Nephron progenitor cell (in vitro differentiated cells): ENCODE results near the gene C2orf69.

Experiments
- DNase-seq: peaks from one replicate; pipeline ENCODE4 v3.0.0; 2021
- H3K27ac Mint-ChIP-seq: 2 replicates; pipeline ENCODE4 v1.8.0; 2021; ENCODE audit warnings: mild to moderate bottlenecking, moderate library complexity, mixed read lengths
- H3K27me3 Mint-ChIP-seq: 2 replicates; pipeline ENCODE4 v1.8.0; 2021; ENCODE audit warnings: mild to moderate bottlenecking, low read depth, mixed read lengths; ENCODE audit not compliant: poor library complexity
- H3K36me3 Mint-ChIP-seq: 2 replicates; pipeline ENCODE4 v1.8.0; 2021; ENCODE audit warnings: low read depth, mixed read lengths
- H3K4me1 Mint-ChIP-seq: 2 replicates; pipeline ENCODE4 v1.8.0; 2021; ENCODE audit warnings: mixed read lengths
- H3K4me3 Mint-ChIP-seq: 2 replicates; pipeline ENCODE4 v1.8.0; 2021; ENCODE audit warnings: mild to moderate bottlenecking, moderate library complexity, mixed read lengths
- H3K9me3 Mint-ChIP-seq: 2 replicates; pipeline ENCODE4 v1.8.0; 2021; ENCODE audit warnings: mild to moderate bottlenecking, moderate library complexity, mixed read lengths
- TF ChIP-seq, protein P1 (sequence below): fragments of 200-600 bp; sonication (generic); IDR thresholded peaks from 2 replicates; pipeline ENCODE4 v1.5.0; 2021; ENCODE audit warnings: antibody characterized with exemption

Gene C2orf69

DNA sequence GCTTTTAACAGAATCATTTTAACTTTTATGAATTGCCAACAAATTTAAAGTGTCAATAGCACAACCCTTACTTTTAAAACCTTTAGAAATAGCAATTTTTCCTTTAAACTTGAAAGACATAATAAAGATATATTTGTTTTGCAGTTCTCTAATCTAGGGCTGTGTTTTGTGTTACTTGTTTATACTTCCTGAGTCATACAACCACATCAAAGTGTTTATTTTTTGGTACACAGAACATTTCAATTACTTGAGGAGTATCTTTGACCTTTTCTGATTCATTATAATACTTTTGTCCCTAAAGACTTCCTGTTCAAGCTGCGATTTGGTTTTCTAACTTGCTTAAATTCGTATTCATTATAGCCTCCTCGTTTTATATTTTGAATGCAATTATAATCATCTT, 22.4 kb downstream of the C2orf69 start:
- H3K36me3 Mint-ChIP-seq, result peaks cover 59% of the 10 kb centered on the region
- no peak for DNase-seq

DNA sequence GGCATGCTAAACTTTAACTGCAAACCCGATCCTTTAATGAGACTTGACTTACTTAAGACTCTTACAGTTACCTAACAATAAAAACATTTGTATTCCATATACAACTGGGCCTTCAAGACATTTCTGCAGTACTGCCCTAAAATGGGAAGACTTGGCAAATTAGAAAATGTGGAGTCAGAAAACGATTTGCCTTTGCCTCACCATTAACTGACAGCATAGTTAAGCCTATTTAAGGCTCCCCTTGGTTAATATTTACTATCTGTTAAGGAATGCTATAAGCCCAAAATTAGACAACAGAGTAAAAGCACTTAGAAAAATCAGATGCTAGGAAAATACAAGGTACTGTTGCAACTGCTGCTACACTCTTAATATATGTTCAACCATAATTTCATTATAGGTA, 25.5 kb downstream of the C2orf69 start:
- no peak overlapping the region for H3K27ac Mint-ChIP-seq
- no peak for DNase-seq
- TF ChIP-seq, protein P1, sequence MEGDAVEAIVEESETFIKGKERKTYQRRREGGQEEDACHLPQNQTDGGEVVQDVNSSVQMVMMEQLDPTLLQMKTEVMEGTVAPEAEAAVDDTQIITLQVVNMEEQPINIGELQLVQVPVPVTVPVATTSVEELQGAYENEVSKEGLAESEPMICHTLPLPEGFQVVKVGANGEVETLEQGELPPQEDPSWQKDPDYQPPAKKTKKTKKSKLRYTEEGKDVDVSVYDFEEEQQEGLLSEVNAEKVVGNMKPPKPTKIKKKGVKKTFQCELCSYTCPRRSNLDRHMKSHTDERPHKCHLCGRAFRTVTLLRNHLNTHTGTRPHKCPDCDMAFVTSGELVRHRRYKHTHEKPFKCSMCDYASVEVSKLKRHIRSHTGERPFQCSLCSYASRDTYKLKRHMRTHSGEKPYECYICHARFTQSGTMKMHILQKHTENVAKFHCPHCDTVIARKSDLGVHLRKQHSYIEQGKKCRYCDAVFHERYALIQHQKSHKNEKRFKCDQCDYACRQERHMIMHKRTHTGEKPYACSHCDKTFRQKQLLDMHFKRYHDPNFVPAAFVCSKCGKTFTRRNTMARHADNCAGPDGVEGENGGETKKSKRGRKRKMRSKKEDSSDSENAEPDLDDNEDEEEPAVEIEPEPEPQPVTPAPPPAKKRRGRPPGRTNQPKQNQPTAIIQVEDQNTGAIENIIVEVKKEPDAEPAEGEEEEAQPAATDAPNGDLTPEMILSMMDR, result no peak
- H3K4me1 Mint-ChIP-seq, result no peaks in the 10 kb centered on the region
- H3K27me3 Mint-ChIP-seq, result no peaks in the 10 kb centered on the region
- no peaks in the 10 kb centered on the region for H3K9me3 Mint-ChIP-seq
- H3K36me3 Mint-ChIP-seq, result peaks cover 43% of the 10 kb centered on the region
- no peak overlapping the region for H3K4me3 Mint-ChIP-seq

More for the DNA sequence above, 22.4 kb downstream of the C2orf69 start:
- Mint-ChIP-seq H3K27ac (no peak overlapping the region), H3K27me3 (no peaks in the 10 kb centered on the region), H3K9me3 (no peaks in the 10 kb centered on the region), H3K4me1 (no peaks in the 10 kb centered on the region), H3K4me3 (no peak overlapping the region)
- TF ChIP-seq, protein P1, result no peak

DNA sequence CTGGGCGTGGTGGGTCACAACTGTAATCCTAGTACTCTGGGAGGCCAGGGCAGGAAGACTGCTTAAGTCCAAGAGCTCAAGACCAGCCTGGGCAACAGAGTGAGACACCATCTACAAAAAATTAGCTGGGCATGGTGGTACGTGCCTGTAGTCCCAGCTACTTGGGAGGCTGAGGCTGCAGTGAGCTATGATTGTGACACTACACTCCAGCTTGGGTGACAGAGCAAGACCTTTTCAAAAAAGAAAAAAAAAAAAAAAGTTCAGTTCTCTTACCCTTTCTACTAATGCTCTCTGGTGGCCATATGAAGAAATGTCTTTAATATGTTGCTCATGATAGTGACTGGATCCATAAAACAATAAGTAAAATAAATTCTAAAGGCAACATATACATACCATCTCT, 29.3 kb downstream of the C2orf69 start:
- Mint-ChIP-seq H3K4me1 (no peaks in the 10 kb centered on the region), H3K27ac (no peak overlapping the region), H3K4me3 (no peak overlapping the region), H3K27me3 (no peaks in the 10 kb centered on the region), H3K9me3 (no peaks in the 10 kb centered on the region), H3K36me3 (peaks cover 53% of the 10 kb centered on the region)
- TF ChIP-seq, protein P1, result no peak
- no peak for DNase-seq

DNA sequence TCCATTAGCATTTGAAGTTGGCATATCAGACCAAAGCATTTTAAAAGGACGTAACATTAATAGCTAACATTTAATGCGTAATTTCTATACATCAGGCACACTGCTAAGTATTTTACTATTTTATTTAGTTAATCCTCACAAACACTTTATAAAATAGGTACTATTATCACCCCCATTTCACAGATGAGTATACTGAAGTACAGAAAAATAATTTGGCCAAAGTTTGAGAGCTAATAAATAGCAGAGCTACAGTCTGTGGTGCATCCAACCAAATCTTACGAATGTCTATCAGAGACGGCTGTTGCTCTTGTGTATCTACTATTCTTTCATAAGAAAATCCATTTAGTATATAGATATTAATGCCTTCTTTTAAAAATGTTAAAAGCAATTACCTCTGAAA, 32.3 kb downstream of the C2orf69 start:
- TF ChIP-seq, protein P1, result no peak
- H3K36me3 Mint-ChIP-seq, result peaks cover 45% of the 10 kb centered on the region

DNA sequence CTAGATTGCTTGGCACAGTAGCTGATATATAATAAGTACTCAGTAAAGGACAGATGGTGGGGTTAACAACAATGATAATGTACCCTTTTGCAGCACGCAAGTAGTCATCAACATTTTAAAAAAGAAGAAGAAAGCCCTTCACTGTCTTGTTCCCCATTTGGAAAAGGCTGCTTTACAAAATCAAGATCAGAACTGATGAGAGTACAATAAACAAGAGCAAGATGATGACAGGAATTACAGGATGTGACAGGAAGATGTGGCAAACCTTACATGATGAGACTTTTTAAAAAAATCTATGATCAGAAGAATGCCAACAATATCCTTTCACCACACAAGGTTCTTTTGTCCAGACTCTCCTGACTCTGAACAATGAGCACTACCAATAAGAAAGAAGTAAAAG, 35.1 kb downstream of the C2orf69 start:
- Mint-ChIP-seq H3K4me3 (no peak overlapping the region), H3K4me1 (no peaks in the 10 kb centered on the region), H3K27ac (no peak overlapping the region), H3K36me3 (peaks cover 35% of the 10 kb centered on the region), H3K27me3 (no peaks in the 10 kb centered on the region), H3K9me3 (no peaks in the 10 kb centered on the region)
- no peak for DNase-seq
- TF ChIP-seq, protein P1, result no peak

More for the DNA sequence above, 32.3 kb downstream of the C2orf69 start:
- no peaks in the 10 kb centered on the region for H3K27me3 Mint-ChIP-seq
- no peaks in the 10 kb centered on the region for H3K4me1 Mint-ChIP-seq
- H3K4me3 Mint-ChIP-seq, result no peak overlapping the region
- no peaks in the 10 kb centered on the region for H3K9me3 Mint-ChIP-seq
- no peak overlapping the region for H3K27ac Mint-ChIP-seq
- no peak for DNase-seq

DNA sequence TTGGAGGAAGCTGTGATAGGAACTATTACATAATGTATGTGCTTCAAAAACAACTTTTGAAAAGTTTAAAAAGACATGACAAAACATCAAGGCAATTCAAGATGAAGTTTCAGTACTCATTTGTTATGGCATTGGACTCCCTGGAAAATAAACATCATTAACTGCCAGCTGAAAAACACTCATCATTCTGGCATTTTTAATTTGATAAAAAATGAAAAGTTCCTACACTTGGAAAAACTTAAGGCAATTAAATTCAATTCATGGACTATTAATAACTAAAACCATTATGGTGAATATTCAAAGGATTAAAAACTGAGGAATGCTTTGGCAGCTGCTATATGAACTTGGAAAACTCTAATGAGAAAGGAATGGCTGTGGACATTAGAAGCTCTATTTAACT, 35.7 kb downstream of the C2orf69 start:
- H3K36me3 Mint-ChIP-seq, result peaks cover 36% of the 10 kb centered on the region
- no peaks in the 10 kb centered on the region for H3K9me3 Mint-ChIP-seq
- TF ChIP-seq, protein P1, result no peak
- H3K4me1 Mint-ChIP-seq, result no peaks in the 10 kb centered on the region
- DNase-seq, result no peak
- H3K4me3 Mint-ChIP-seq, result no peak overlapping the region
- H3K27me3 Mint-ChIP-seq, result no peaks in the 10 kb centered on the region
- H3K27ac Mint-ChIP-seq, result no peak overlapping the region
